ENCODE results near the gene TBC1D25. TPM values are rescaled to one million over a fixed set of nuclear protein-coding genes. Genes with fewer than 3 reads are reported as not detected.
A peak's percentile ranks its signal among the peaks of the same experiment; 100 is the strongest.

Gene TBC1D25
- total RNA-seq, 1 donor from 2014 or later, result 12.0 TPM

GRCh38 chrX:48507246-48507645, 32.3 kb upstream of the TBC1D25 start:
- ATAC-seq, result no peak
- H3K27ac ChIP-seq, result no peak overlapping the region
- DNase-seq, result no peak
- TF ChIP-seq, protein P1, sequence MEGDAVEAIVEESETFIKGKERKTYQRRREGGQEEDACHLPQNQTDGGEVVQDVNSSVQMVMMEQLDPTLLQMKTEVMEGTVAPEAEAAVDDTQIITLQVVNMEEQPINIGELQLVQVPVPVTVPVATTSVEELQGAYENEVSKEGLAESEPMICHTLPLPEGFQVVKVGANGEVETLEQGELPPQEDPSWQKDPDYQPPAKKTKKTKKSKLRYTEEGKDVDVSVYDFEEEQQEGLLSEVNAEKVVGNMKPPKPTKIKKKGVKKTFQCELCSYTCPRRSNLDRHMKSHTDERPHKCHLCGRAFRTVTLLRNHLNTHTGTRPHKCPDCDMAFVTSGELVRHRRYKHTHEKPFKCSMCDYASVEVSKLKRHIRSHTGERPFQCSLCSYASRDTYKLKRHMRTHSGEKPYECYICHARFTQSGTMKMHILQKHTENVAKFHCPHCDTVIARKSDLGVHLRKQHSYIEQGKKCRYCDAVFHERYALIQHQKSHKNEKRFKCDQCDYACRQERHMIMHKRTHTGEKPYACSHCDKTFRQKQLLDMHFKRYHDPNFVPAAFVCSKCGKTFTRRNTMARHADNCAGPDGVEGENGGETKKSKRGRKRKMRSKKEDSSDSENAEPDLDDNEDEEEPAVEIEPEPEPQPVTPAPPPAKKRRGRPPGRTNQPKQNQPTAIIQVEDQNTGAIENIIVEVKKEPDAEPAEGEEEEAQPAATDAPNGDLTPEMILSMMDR (IDR thresholded peaks at IDR 0.05), result no peak
- no peaks in the 10 kb centered on the region for H3K9me3 ChIP-seq
- no peak overlapping the region for H3K4me3 ChIP-seq
- H3K36me3 ChIP-seq, result peaks cover 1% of the 10 kb centered on the region
- intact Hi-C loops (cut with DNase I), result no loop called here
- H3K27me3 ChIP-seq (ENCODE audit: low read depth), result no peaks in the 10 kb centered on the region
- H3K4me1 ChIP-seq, result no peaks in the 10 kb centered on the region

- TF ChIP-seq, protein P1 (IDR thresholded peaks at IDR 0.05), result no peak
- peaks cover 5% of the 10 kb centered on the region for H3K36me3 ChIP-seq
- no peaks in the 10 kb centered on the region for H3K4me1 ChIP-seq
- H3K27ac ChIP-seq, result peak within 1 kb of the TSS; percentile 64
- H3K4me3 ChIP-seq, result peak within 1 kb of the TSS; percentile 66
- DNase-seq (peak; percentile 88), ATAC-seq (peak; percentile 97)
- H3K27me3 ChIP-seq (ENCODE audit: low read depth), result no peaks in the 10 kb centered on the region
- H3K9me3 ChIP-seq, result no peaks in the 10 kb centered on the region
- intact Hi-C loops (cut with DNase I), result no loop called here
Observed at GRCh38 chrX:48508400-48509244, 30.9 kb upstream of the TBC1D25 start, which contains the start of gene PORCN. Gene PORCN (plus strand): TSS chrX:48508992. CDS start chrX:48509821, 829 bp downstream.

DNA sequence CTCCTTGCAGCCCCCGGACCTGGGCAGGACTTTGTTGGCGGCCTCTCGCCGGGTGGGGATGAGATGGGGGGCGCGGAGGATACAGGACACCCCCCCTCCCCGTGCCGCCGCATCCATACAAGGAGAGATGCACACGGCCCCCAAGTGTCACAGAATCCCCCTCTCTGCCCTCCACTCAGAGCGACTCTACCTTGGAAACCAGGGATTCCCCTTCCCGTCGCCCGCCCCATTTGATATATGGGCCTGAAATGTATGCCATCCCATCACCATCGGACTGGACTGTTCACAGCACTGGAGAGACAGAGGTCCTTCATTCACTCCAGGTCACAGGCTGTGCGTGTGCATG, 30.3 kb upstream of the TBC1D25 start:
- ATAC-seq (peak; percentile 3 to 7), DNase-seq (no peak)
- Histone ChIP-seq H3K4me1 (no peaks in the 10 kb centered on the region), H3K9me3 (no peaks in the 10 kb centered on the region), H3K4me3 (peak overlapping the region; percentile 66), H3K27me3 (ENCODE audit: low read depth) (no peaks in the 10 kb centered on the region), H3K36me3 (peaks cover 5% of the 10 kb centered on the region), H3K27ac (peak overlapping the region; percentile 64)
- TF ChIP-seq, protein P1 (IDR thresholded peaks at IDR 0.05), result no peak
- intact Hi-C loops (cut with DNase I), result no loop called here

DNA sequence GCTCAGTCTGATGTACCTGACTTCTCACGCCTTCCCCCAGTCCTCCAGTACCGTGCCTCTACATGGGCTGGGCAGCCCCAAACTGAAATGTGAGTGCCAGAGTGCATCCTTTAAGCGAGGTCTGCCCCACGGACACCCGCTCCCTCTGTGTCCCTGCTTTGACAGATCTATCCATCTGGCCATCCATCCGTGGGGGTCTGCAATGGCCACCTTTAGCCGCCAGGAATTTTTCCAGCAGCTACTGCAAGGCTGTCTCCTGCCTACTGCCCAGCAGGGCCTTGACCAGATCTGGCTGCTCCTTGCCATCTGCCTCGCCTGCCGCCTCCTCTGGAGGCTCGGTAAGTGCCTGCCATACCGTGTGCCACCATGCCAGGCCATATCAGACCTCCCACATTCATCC, 29.9 kb upstream of the TBC1D25 start:
- DNase-seq (no peak), ATAC-seq (no peak)
- intact Hi-C loops (cut with DNase I), result no loop called here
- peaks cover 5% of the 10 kb centered on the region for H3K36me3 ChIP-seq
- H3K4me1 ChIP-seq, result no peaks in the 10 kb centered on the region
- H3K27ac ChIP-seq, result no peak overlapping the region
- no peaks in the 10 kb centered on the region for H3K27me3 ChIP-seq (ENCODE audit: low read depth)
- H3K4me3 ChIP-seq, result peak overlapping the region; percentile 66
- no peaks in the 10 kb centered on the region for H3K9me3 ChIP-seq
- TF ChIP-seq, protein P1 (IDR thresholded peaks at IDR 0.05), result no peak

GRCh38 chrX:48511560-48511959, 28.0 kb upstream of the TBC1D25 start:
- ATAC-seq (no peak), DNase-seq (no peak)
- TF ChIP-seq, protein P1 (IDR thresholded peaks at IDR 0.05), result no peak
- Histone ChIP-seq H3K9me3 (no peaks in the 10 kb centered on the region), H3K4me1 (no peaks in the 10 kb centered on the region), H3K27ac (no peak overlapping the region), H3K4me3 (no peak overlapping the region), H3K36me3 (peaks cover 5% of the 10 kb centered on the region), H3K27me3 (ENCODE audit: low read depth) (no peaks in the 10 kb centered on the region)
- intact Hi-C loops (cut with DNase I), result no loop called here

Data from lower lobe of right lung (tissue), 2 donors.